IPS DF 19.7 (cell line): ENCODE measurements around the gene MDM2.
"Not testable (repeated sequence)": the region's sequence is repeated elsewhere in the genome, so short reads cannot be mapped to it uniquely, and the experiment has no call there.

Source experiments
- DNase-seq: peaks from one replicate; pipeline ENCODE4 v3.0.0-alpha.2; 2013; ENCODE audit warnings: low read depth, low spot score

Gene MDM2

GRCh38 chr12:68805592-68806120 is 2.3 kb upstream of the MDM2 start:
- no peak for DNase-seq

GRCh38 chr12:68806488-68807237 is 1.3 kb upstream of the MDM2 start:
- DNase-seq = no peak

- DNase-seq = not testable (repeated sequence)
Measured at GRCh38 chr12:68807274-68807575, 752 bp upstream of the MDM2 start.

GRCh38 chr12:68808388-68809189 is 612 bp downstream of the MDM2 start:
- peak; percentile 81 for DNase-seq

GRCh38 chr12:68809190-68810026 is 1.4 kb downstream of the MDM2 start:
- no peak for DNase-seq

GRCh38 chr12:68810027-68810389 is 2.0 kb downstream of the MDM2 start:
- not testable (repeated sequence) for DNase-seq

GRCh38 chr12:68811573-68811972 is 3.6 kb downstream of the MDM2 start:
- DNase-seq = not testable (repeated sequence)

- no peak for DNase-seq
Measured at GRCh38 chr12:68812553-68813241, 4.7 kb downstream of the MDM2 start.

- no peak for DNase-seq
Measured at GRCh38 chr12:68813242-68813593, 5.2 kb downstream of the MDM2 start.

GRCh38 chr12:68814490-68815231 is 6.7 kb downstream of the MDM2 start:
- DNase-seq = no peak

- DNase-seq = no peak
Measured at GRCh38 chr12:68815232-68815927, 7.4 kb downstream of the MDM2 start.

GRCh38 chr12:68815928-68816800 is 8.2 kb downstream of the MDM2 start:
- no peak for DNase-seq

- DNase-seq = not testable (repeated sequence)
Measured at GRCh38 chr12:68819481-68819880, 11.5 kb downstream of the MDM2 start.

GRCh38 chr12:68821357-68822188 is 13.6 kb downstream of the MDM2 start:
- DNase-seq = no peak

- DNase-seq = no peak
Measured at GRCh38 chr12:68823696-68824095, 15.7 kb downstream of the MDM2 start.

- DNase-seq = no peak
Measured at GRCh38 chr12:68824131-68824530, 16.2 kb downstream of the MDM2 start.

GRCh38 chr12:68824597-68825250 is 16.7 kb downstream of the MDM2 start:
- DNase-seq = no peak
